ENCODE measurements around the gene HNRNPLL. TPM values are rescaled to one million over a fixed set of nuclear protein-coding genes. Genes with fewer than 3 reads are reported as not detected.

HNRNPLL gene
- total RNA-seq, 1 donor from 2014 or later: 79.8 TPM

- H3K27ac Mint-ChIP-seq (ENCODE audit: unreplicated experiment): no peak overlapping the region
- no peak overlapping the region for H3K4me3 Mint-ChIP-seq (ENCODE audit: unreplicated experiment)
Observed at GRCh38 chr2:38620282-38620977, 17.7 kb upstream of the HNRNPLL start.

GRCh38 chr2:38619458-38620164 is 16.9 kb upstream of the HNRNPLL start:
- TF ChIP-seq CTCF (IDR thresholded peaks at IDR 0.05; ENCODE audit: partially characterized antibody, unreplicated experiment): no peak
- H3K27ac Mint-ChIP-seq (ENCODE audit: unreplicated experiment): no peak overlapping the region
- H3K4me3 Mint-ChIP-seq (ENCODE audit: unreplicated experiment): no peak overlapping the region

More at GRCh38 chr2:38620282-38620977, 17.7 kb upstream of the HNRNPLL start:
- no peak for TF ChIP-seq CTCF (IDR thresholded peaks at IDR 0.05; ENCODE audit: partially characterized antibody, unreplicated experiment)
- no peaks in the 10 kb centered on the region for H3K9me3 Mint-ChIP-seq (ENCODE audit: unreplicated experiment)
- no peaks in the 10 kb centered on the region for H3K27me3 Mint-ChIP-seq (ENCODE audit: unreplicated experiment)
- no peaks in the 10 kb centered on the region for H3K36me3 Mint-ChIP-seq (ENCODE audit: unreplicated experiment)
- DNase-seq: no peak
- no peaks in the 10 kb centered on the region for H3K4me1 Mint-ChIP-seq (ENCODE audit: low read depth, unreplicated experiment)

GRCh38 chr2:38617301-38617700 is 14.6 kb upstream of the HNRNPLL start:
- peaks cover 5% of the 10 kb centered on the region for H3K4me1 Mint-ChIP-seq (ENCODE audit: low read depth, unreplicated experiment)
- DNase-seq: no peak

More at GRCh38 chr2:38619458-38620164, 16.9 kb upstream of the HNRNPLL start:
- Mint-ChIP-seq H3K36me3 (ENCODE audit: unreplicated experiment) (no peaks in the 10 kb centered on the region), H3K9me3 (ENCODE audit: unreplicated experiment) (no peaks in the 10 kb centered on the region), H3K27me3 (ENCODE audit: unreplicated experiment) (no peaks in the 10 kb centered on the region), H3K4me1 (ENCODE audit: low read depth, unreplicated experiment) (no peaks in the 10 kb centered on the region)
- DNase-seq: no peak

GRCh38 chr2:38615237-38615636 is 12.5 kb upstream of the HNRNPLL start:
- no peaks in the 10 kb centered on the region for H3K27me3 Mint-ChIP-seq (ENCODE audit: unreplicated experiment)
- no peaks in the 10 kb centered on the region for H3K36me3 Mint-ChIP-seq (ENCODE audit: unreplicated experiment)
- no peak for TF ChIP-seq CTCF (IDR thresholded peaks at IDR 0.05; ENCODE audit: partially characterized antibody, unreplicated experiment)
- H3K4me1 Mint-ChIP-seq (ENCODE audit: low read depth, unreplicated experiment): peaks cover 5% of the 10 kb centered on the region
- no peaks in the 10 kb centered on the region for H3K9me3 Mint-ChIP-seq (ENCODE audit: unreplicated experiment)
- no peak overlapping the region for H3K27ac Mint-ChIP-seq (ENCODE audit: unreplicated experiment)
- DNase-seq: no peak
- no peak overlapping the region for H3K4me3 Mint-ChIP-seq (ENCODE audit: unreplicated experiment)

More at GRCh38 chr2:38617301-38617700, 14.6 kb upstream of the HNRNPLL start:
- no peak overlapping the region for H3K27ac Mint-ChIP-seq (ENCODE audit: unreplicated experiment)
- H3K9me3 Mint-ChIP-seq (ENCODE audit: unreplicated experiment): no peaks in the 10 kb centered on the region
- no peaks in the 10 kb centered on the region for H3K27me3 Mint-ChIP-seq (ENCODE audit: unreplicated experiment)
- TF ChIP-seq CTCF (IDR thresholded peaks at IDR 0.05; ENCODE audit: partially characterized antibody, unreplicated experiment): no peak
- H3K36me3 Mint-ChIP-seq (ENCODE audit: unreplicated experiment): no peaks in the 10 kb centered on the region
- no peak overlapping the region for H3K4me3 Mint-ChIP-seq (ENCODE audit: unreplicated experiment)

- no peak overlapping the region for H3K4me3 Mint-ChIP-seq (ENCODE audit: unreplicated experiment)
- no peaks in the 10 kb centered on the region for H3K27me3 Mint-ChIP-seq (ENCODE audit: unreplicated experiment)
- no peak overlapping the region for H3K27ac Mint-ChIP-seq (ENCODE audit: unreplicated experiment)
- H3K36me3 Mint-ChIP-seq (ENCODE audit: unreplicated experiment): no peaks in the 10 kb centered on the region
- H3K4me1 Mint-ChIP-seq (ENCODE audit: low read depth, unreplicated experiment): peaks cover 5% of the 10 kb centered on the region
- DNase-seq: no peak
- no peaks in the 10 kb centered on the region for H3K9me3 Mint-ChIP-seq (ENCODE audit: unreplicated experiment)
- no peak for TF ChIP-seq CTCF (IDR thresholded peaks at IDR 0.05; ENCODE audit: partially characterized antibody, unreplicated experiment)
Observed at GRCh38 chr2:38613849-38614213, 11.1 kb upstream of the HNRNPLL start.
